Ramos (cell line): ENCODE measurements around the gene B3GNT5.

Experiments
- in situ Hi-C: fragments of 300-500 bp; cut with MboI; formaldehyde crosslinking; loops from one replicate; pipeline ENCODE4 v1.14.3; 2022; ENCODE audit warnings: low sequenced_read_pairs; ENCODE audit not compliant: unreplicated experiment

The B3GNT5 gene

GRCh38 chr3:183252973-183253527 lies at the start of gene B3GNT5:
Gene B3GNT5, plus strand, starts transcription at chr3:183253253. Its CDS starts 16,546 bp downstream, at chr3:183269799.
- in situ Hi-C loops: no loop called here

GRCh38 chr3:183203670-183204069 lies 49.4 kb upstream of the B3GNT5 start:
- in situ Hi-C loops: no loop called here

- in situ Hi-C loops: no loop called here
Observed at GRCh38 chr3:183208260-183208659, 44.8 kb upstream of the B3GNT5 start.

- in situ Hi-C loops: no loop called here
Observed at GRCh38 chr3:183208800-183209199, 44.3 kb upstream of the B3GNT5 start.

GRCh38 chr3:183210341-183210740 lies 42.7 kb upstream of the B3GNT5 start:
- in situ Hi-C loops: no loop called here

- in situ Hi-C loops: no loop called here
Observed at GRCh38 chr3:183210862-183211341, 42.2 kb upstream of the B3GNT5 start.

GRCh38 chr3:183211352-183211751 lies 41.7 kb upstream of the B3GNT5 start:
- in situ Hi-C loops: no loop called here

- in situ Hi-C loops: no loop called here
Observed at GRCh38 chr3:183212096-183212495, 41.0 kb upstream of the B3GNT5 start.

GRCh38 chr3:183212565-183212964 lies 40.5 kb upstream of the B3GNT5 start:
- in situ Hi-C loops: no loop called here

- in situ Hi-C loops: no loop called here
Observed at GRCh38 chr3:183213415-183214276, 39.4 kb upstream of the B3GNT5 start.

- in situ Hi-C loops: no loop called here
Observed at GRCh38 chr3:183214277-183214612, 38.8 kb upstream of the B3GNT5 start.

GRCh38 chr3:183215591-183216202 lies 37.4 kb upstream of the B3GNT5 start:
- in situ Hi-C loops: no loop called here

GRCh38 chr3:183217548-183218332 lies 35.3 kb upstream of the B3GNT5 start:
- in situ Hi-C loops: no loop called here

- in situ Hi-C loops: no loop called here
Observed at GRCh38 chr3:183218826-183219225, 34.2 kb upstream of the B3GNT5 start.

- in situ Hi-C loops: no loop called here
Observed at GRCh38 chr3:183220828-183221227, 32.2 kb upstream of the B3GNT5 start.

GRCh38 chr3:183222631-183223235 lies 30.3 kb upstream of the B3GNT5 start:
- in situ Hi-C loops: no loop called here

GRCh38 chr3:183224180-183224970 lies 28.7 kb upstream of the B3GNT5 start:
- in situ Hi-C loops: no loop called here

- in situ Hi-C loops: no loop called here
Observed at GRCh38 chr3:183226333-183226890, 26.6 kb upstream of the B3GNT5 start.

- in situ Hi-C loops: no loop called here
Observed at GRCh38 chr3:183227586-183227985, 25.5 kb upstream of the B3GNT5 start.
